PFSK-1 (cell line): ENCODE measurements around the gene CTNNA3.

ENCODE experiments used
- FOXP2 ChIP-seq: optimal IDR thresholded peaks from 2 replicates; pipeline ENCODE3; 2011; ENCODE audit warnings: borderline replicate concordance, control low read depth, inconsistent platforms; ENCODE audit not compliant: insufficient read depth; ENCODE audit errors: extremely low read length, extremely low read depth
- POLR2AphosphoS5 ChIP-seq: IDR thresholded peaks from 2 replicates; pipeline ENCODE4 v1.6.1; 2012; ENCODE audit warnings: low read depth, mild to moderate bottlenecking, control low read depth, low read length, moderate library complexity
- SIN3A ChIP-seq: IDR thresholded peaks from 2 replicates; pipeline ENCODE4 v1.6.1; 2012; ENCODE audit warnings: mild to moderate bottlenecking, low read length, moderate library complexity, borderline replicate concordance; ENCODE audit not compliant: insufficient read depth
- TAF1 ChIP-seq: IDR thresholded peaks from 2 replicates; pipeline ENCODE4 v1.6.1; 2012; ENCODE audit warnings: low read length, control low read depth, borderline replicate concordance; ENCODE audit not compliant: insufficient read depth
- TF ChIP-seq, protein P1 (sequence below), 2 experiments: IDR thresholded peaks; 2 replicates each; pipeline versions ENCODE4 v1.6.1 to v1.8.0; 2011 to 2012; ENCODE audit warnings: low read depth in 2 of 2, low read length in 2 of 2, control low read depth in 1 of 2, inconsistent platforms in 1 of 2, mild to moderate bottlenecking in 1 of 2, moderate library complexity in 1 of 2; ENCODE audit not compliant: insufficient read depth in 1 of 2

DNA sequence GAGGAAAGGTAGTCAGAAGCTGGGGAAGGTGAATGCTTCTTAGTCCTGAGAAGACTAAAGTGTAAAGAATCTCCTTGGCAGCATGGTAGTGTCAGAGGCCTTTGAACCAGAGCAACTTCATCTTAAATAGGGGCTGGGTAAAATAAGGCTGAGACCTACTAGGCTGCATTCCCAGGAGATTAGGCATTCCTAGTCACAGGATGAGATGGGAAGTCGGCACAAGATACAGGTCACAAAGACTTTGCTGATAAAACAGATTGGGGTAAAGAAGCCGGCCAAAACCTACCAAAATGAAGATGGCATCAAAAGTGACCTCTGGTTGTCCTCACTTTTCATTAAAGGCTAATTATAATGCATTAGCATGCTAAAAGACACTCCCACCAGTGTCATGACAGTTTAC, 418.6 kb downstream of the CTNNA3 start:
- no peak for TF ChIP-seq POLR2AphosphoS5
- TF ChIP-seq, protein P1, sequence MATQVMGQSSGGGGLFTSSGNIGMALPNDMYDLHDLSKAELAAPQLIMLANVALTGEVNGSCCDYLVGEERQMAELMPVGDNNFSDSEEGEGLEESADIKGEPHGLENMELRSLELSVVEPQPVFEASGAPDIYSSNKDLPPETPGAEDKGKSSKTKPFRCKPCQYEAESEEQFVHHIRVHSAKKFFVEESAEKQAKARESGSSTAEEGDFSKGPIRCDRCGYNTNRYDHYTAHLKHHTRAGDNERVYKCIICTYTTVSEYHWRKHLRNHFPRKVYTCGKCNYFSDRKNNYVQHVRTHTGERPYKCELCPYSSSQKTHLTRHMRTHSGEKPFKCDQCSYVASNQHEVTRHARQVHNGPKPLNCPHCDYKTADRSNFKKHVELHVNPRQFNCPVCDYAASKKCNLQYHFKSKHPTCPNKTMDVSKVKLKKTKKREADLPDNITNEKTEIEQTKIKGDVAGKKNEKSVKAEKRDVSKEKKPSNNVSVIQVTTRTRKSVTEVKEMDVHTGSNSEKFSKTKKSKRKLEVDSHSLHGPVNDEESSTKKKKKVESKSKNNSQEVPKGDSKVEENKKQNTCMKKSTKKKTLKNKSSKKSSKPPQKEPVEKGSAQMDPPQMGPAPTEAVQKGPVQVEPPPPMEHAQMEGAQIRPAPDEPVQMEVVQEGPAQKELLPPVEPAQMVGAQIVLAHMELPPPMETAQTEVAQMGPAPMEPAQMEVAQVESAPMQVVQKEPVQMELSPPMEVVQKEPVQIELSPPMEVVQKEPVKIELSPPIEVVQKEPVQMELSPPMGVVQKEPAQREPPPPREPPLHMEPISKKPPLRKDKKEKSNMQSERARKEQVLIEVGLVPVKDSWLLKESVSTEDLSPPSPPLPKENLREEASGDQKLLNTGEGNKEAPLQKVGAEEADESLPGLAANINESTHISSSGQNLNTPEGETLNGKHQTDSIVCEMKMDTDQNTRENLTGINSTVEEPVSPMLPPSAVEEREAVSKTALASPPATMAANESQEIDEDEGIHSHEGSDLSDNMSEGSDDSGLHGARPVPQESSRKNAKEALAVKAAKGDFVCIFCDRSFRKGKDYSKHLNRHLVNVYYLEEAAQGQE (IDR thresholded peaks at IDR 0.05; ENCODE audit: insufficient read depth in 1 of 2, low read depth in 2 of 2, low read length in 2 of 2), result no peak
- TF ChIP-seq SIN3A, result no peak
- TF ChIP-seq TAF1, result no peak
- TF ChIP-seq FOXP2, result no peak
